Astrocyte of the cerebellum (primary cell): ENCODE results near the gene ACAT1.
"Not testable (repeated sequence)": the region's sequence is repeated elsewhere in the genome, so short reads cannot be mapped to it uniquely, and the experiment has no call there.

ENCODE experiments used
- DNase-seq: peaks from one replicate; pipeline ENCODE4 v3.0.0-alpha.2; 2011; ENCODE audit warnings: low read depth
- H3K4me3 ChIP-seq: 2 replicates; pipeline ENCODE4 v1.5.1; 2011; ENCODE audit warnings: mild to moderate bottlenecking, low read depth, low read length, moderate library complexity
- in situ Hi-C: cut with HindIII; loops from 2 replicates; pipeline ENCODE4 v1.10.0; 2017; ENCODE audit warnings: low sequenced_read_pairs
- TF ChIP-seq, protein P1 (sequence below): IDR thresholded peaks from 2 replicates; pipeline ENCODE4 v1.5.1; 2012; ENCODE audit warnings: low read length, low read depth, moderate library complexity, mild to moderate bottlenecking; ENCODE audit errors: missing control alignments

Gene ACAT1

DNA sequence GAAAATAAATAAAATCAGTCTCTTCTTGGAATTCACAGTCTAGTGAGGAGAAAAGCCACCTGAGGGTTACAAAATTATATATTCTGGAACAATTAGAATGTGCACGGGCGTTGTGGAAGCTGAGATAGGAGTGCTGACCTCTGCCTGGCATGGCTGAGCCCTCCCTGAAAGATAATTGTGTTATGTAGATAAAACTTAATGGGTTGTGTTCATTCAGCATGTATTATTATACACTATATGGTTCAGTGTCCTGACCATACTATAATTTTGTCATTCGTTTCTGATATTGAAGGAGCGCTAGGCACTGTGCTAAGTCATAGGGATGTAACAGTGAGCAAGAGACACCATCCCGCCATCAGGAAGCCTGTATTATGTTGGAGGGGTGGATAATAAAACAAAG, 3.7 kb downstream of the ACAT1 start:
- in situ Hi-C loops, result no loop called here
- no peak for DNase-seq
- no peak overlapping the region for H3K4me3 ChIP-seq
- TF ChIP-seq, protein P1, sequence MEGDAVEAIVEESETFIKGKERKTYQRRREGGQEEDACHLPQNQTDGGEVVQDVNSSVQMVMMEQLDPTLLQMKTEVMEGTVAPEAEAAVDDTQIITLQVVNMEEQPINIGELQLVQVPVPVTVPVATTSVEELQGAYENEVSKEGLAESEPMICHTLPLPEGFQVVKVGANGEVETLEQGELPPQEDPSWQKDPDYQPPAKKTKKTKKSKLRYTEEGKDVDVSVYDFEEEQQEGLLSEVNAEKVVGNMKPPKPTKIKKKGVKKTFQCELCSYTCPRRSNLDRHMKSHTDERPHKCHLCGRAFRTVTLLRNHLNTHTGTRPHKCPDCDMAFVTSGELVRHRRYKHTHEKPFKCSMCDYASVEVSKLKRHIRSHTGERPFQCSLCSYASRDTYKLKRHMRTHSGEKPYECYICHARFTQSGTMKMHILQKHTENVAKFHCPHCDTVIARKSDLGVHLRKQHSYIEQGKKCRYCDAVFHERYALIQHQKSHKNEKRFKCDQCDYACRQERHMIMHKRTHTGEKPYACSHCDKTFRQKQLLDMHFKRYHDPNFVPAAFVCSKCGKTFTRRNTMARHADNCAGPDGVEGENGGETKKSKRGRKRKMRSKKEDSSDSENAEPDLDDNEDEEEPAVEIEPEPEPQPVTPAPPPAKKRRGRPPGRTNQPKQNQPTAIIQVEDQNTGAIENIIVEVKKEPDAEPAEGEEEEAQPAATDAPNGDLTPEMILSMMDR, result no peak

DNA sequence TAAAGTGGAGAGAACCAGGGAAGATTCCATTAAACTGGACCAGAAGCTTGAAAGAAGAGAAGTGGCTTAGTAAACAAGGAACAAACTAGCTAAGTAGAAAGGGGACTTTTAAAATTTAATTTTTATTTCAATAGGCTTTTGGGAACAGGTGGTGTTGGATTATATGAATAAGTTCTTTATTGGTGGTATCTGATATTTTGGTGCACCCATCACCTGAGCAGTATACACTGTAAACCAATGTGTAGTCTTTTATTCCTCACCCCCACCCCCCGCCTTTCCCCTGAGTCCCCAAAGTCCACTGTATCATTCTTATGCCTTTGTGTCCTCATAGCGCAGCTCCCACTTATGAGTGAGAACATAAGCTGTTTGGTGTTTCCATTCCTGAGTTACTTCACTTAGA, 7.4 kb downstream of the ACAT1 start:
- TF ChIP-seq, protein P1, result no peak
- DNase-seq, result no peak
- in situ Hi-C loops, result no loop called here
- H3K4me3 ChIP-seq, result no peak overlapping the region

DNA sequence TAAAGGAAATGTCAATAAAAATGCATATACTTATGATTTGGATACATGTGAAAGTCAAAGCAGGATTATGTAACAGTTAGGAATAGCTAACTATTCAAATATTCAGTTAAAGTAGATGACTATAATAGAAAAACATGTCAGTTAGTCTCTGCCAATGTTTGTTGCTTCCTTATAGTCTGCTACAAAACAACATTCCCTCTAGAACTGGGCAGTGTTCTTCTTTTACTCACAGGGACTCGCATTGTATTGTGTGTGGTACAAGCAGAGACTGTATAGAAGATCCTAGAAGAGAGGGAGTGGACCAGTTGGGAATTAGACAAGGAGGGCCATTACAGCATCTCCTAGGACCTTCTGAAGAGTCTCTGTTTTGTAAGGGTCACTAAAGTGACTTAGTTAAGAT, 10.6 kb downstream of the ACAT1 start:
- DNase-seq, result no peak
- TF ChIP-seq, protein P1, result no peak
- in situ Hi-C loops, result loop anchor here (5.0 kb wide), 1 partner anchor 40 kb away; no protein-coding TSS in a partner anchor

DNA sequence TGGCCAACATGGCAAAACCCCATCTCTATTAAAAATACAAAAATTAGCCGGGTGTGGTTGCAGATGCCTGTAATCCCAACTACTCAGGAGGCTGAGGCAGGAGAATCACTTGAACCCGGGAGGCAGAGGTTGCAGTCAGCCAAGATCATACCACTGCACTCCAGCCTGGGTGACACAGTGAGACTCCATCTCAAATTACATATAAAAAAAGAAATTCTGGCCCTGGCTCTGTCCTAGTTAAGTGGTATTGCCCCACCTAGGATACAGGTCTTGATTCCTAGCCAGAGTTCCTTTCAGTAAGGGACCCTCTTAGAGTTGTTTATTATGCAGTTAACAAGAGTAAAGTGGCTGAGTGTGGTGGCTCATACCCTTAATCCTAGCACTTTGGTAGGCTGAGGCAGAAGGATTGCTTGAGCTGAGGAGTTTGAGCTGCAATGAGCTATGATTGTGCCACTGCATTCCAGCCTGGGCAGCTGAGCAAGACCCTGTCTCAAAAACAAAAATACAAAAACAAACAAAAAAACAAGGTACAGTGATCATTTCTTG, 11.7 kb downstream of the ACAT1 start:
- in situ Hi-C loops, result loop anchor here (5.0 kb wide), 1 partner anchor 39 kb away; no protein-coding TSS in a partner anchor
- not testable (repeated sequence) for H3K4me3 ChIP-seq

More for the DNA sequence above, 10.6 kb downstream of the ACAT1 start:
- H3K4me3 ChIP-seq, result no peak overlapping the region

DNA sequence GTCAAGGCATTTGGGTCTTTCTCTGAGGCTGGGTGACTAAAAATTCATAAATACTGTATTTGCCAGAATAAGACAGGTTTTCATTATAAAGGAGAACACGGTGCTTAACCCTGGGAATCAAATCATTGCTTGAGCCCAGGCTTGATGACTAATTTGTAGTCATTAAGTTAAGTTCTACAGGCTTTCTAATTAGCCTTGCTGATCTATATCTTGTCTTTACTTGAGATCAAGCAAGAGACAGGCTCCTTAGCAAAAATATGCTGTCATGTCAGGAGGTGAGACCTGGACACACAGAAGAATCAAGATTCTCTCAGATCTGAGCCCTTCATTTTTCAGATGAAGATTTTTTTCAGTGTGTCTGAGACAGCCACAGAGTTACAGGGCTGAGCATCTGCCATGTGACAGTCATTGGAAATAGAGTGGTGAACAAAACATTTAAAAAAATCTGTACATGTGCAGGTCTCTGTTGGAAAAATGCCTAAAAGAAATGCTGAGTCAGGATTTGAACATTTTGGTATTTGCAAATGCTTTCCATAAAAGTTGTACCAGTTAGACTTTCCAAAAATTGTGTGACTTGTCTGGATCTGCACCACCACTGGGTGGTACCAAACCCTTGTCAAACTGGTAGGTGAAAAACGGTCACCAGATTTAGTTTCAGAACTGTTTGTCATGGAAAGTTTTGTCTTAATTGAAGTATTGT, 14.6 kb downstream of the ACAT1 start:
- no peak overlapping the region for H3K4me3 ChIP-seq
- TF ChIP-seq, protein P1, result peak; percentile 20
- in situ Hi-C loops, result no loop called here
- DNase-seq, result no peak

More for the DNA sequence above, 11.7 kb downstream of the ACAT1 start:
- DNase-seq, result not testable (repeated sequence)

DNA sequence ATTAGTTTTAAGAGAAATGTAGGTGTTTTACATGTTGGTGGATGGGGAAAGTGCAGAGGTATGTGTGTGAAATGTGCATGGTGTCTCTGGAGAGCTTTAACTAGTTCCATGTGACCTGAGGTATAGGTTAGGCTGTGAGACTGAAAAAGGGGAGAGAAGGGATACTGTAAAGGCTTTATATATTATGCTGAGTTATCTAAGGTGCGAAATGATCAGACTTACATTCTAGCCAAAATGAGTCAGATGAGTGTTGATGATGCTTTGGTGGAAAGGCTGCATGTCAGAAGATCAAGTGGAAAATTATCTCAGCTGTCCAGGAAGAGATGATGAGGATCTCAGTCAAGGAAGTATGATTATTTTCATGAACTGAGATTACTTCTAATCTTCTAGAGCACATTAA, 15.8 kb downstream of the ACAT1 start:
- TF ChIP-seq, protein P1, result no peak
- no peak for DNase-seq
- in situ Hi-C loops, result no loop called here
- H3K4me3 ChIP-seq, result no peak overlapping the region

DNA sequence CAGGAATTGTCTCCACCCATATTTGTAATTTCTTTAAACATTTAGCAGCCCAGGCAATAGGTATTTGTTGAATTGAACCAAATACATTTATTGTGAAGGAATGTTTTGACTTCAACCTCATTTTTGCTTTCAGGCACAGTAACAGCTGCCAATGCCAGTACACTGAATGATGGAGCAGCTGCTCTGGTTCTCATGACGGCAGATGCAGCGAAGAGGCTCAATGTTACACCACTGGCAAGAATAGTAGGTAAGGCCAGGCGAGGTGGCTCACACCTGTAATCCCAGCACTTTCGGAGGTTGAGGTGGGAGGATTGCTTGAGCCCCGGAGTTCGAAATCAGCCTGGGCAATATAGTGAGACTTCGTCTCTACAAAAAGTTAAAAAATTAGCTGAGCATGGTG, 20.9 kb downstream of the ACAT1 start:
- H3K4me3 ChIP-seq, result no peak overlapping the region
- in situ Hi-C loops, result no loop called here
- TF ChIP-seq, protein P1, result no peak
- no peak for DNase-seq
